Dendritic cell treated with granulocyte-macrophage colony-stimulating factor and Interleukin-4, amounts not matched to agents 40 ng/mL and 50 ng/mL, for 4 days (primary cell): ENCODE results near the gene RAPGEF2.

Experiments
- H3K27ac Mint-ChIP-seq: one replicate; pipeline ENCODE4 v1.8.0; 2022; ENCODE audit warnings: mild to moderate bottlenecking, mixed read lengths
- H3K27me3 Mint-ChIP-seq: one replicate; pipeline ENCODE4 v1.8.0; 2022; ENCODE audit warnings: mild to moderate bottlenecking, mixed read lengths
- H3K36me3 Mint-ChIP-seq: one replicate; pipeline ENCODE4 v1.8.0; 2022; ENCODE audit warnings: low read depth, mixed read lengths
- H3K4me1 Mint-ChIP-seq: one replicate; pipeline ENCODE4 v1.8.0; 2022; ENCODE audit warnings: low read depth, mixed read lengths
- H3K4me3 Mint-ChIP-seq: one replicate; pipeline ENCODE4 v1.8.0; 2022; ENCODE audit warnings: mild to moderate bottlenecking, moderate library complexity, mixed read lengths
- H3K9me3 Mint-ChIP-seq: one replicate; pipeline ENCODE4 v1.8.0; 2022; ENCODE audit warnings: mixed read lengths
- intact Hi-C: fragments of 100-400 bp; cut with micrococcal nuclease; formaldehyde crosslinking; loops from one replicate; pipeline ENCODE4 v1.15.0; 2022

The RAPGEF2 gene

GRCh38 chr4:159317203-159317602, 214.3 kb downstream of the RAPGEF2 start:
- Mint-ChIP-seq H3K27ac (no peak overlapping the region), H3K4me1 (no peaks in the 10 kb centered on the region), H3K9me3 (peaks cover 2% of the 10 kb centered on the region), H3K27me3 (no peaks in the 10 kb centered on the region), H3K36me3 (peaks cover 70% of the 10 kb centered on the region), H3K4me3 (no peak overlapping the region)
- intact Hi-C loops, result no loop called here

- peaks cover 9% of the 10 kb centered on the region for H3K9me3 Mint-ChIP-seq
- H3K4me1 Mint-ChIP-seq, result no peaks in the 10 kb centered on the region
- intact Hi-C loops, result no loop called here
- H3K27me3 Mint-ChIP-seq, result no peaks in the 10 kb centered on the region
- H3K36me3 Mint-ChIP-seq, result peaks cover 84% of the 10 kb centered on the region
- no peak overlapping the region for H3K27ac Mint-ChIP-seq
- H3K4me3 Mint-ChIP-seq, result no peak overlapping the region
Measured at GRCh38 chr4:159319027-159319426, 216.1 kb downstream of the RAPGEF2 start.

GRCh38 chr4:159326480-159326879, 223.6 kb downstream of the RAPGEF2 start:
- H3K4me3 Mint-ChIP-seq, result no peak overlapping the region
- intact Hi-C loops, result loop anchor here (5.0 kb wide), 1 partner anchor 121 kb away; no protein-coding TSS in a partner anchor
- peaks cover 71% of the 10 kb centered on the region for H3K36me3 Mint-ChIP-seq
- peaks cover 9% of the 10 kb centered on the region for H3K9me3 Mint-ChIP-seq
- peaks cover 10% of the 10 kb centered on the region for H3K4me1 Mint-ChIP-seq
- no peaks in the 10 kb centered on the region for H3K27me3 Mint-ChIP-seq
- H3K27ac Mint-ChIP-seq, result no peak overlapping the region

- Mint-ChIP-seq H3K27ac (no peak overlapping the region), H3K27me3 (no peaks in the 10 kb centered on the region), H3K36me3 (peaks cover 71% of the 10 kb centered on the region), H3K4me3 (no peak overlapping the region), H3K4me1 (peaks cover 16% of the 10 kb centered on the region), H3K9me3 (no peaks in the 10 kb centered on the region)
- intact Hi-C loops, result loop anchor here (5.0 kb wide), 1 partner anchor 119 kb away; no protein-coding TSS in a partner anchor
Measured at GRCh38 chr4:159328766-159329165, 225.9 kb downstream of the RAPGEF2 start.

- H3K27me3 Mint-ChIP-seq, result no peaks in the 10 kb centered on the region
- intact Hi-C loops, result no loop called here
- H3K27ac Mint-ChIP-seq, result no peak overlapping the region
- H3K4me3 Mint-ChIP-seq, result no peak overlapping the region
- H3K36me3 Mint-ChIP-seq, result peaks cover 84% of the 10 kb centered on the region
- peaks cover 5% of the 10 kb centered on the region for H3K4me1 Mint-ChIP-seq
- no peaks in the 10 kb centered on the region for H3K9me3 Mint-ChIP-seq
Measured at GRCh38 chr4:159334461-159334860, 231.6 kb downstream of the RAPGEF2 start.

- intact Hi-C loops, result no loop called here
- Mint-ChIP-seq H3K4me3 (no peak overlapping the region), H3K36me3 (peaks cover 85% of the 10 kb centered on the region)
Measured at GRCh38 chr4:159337041-159337440, 234.2 kb downstream of the RAPGEF2 start.

GRCh38 chr4:159341522-159341921, 238.6 kb downstream of the RAPGEF2 start:
- H3K4me3 Mint-ChIP-seq, result no peak overlapping the region
- H3K4me1 Mint-ChIP-seq, result no peaks in the 10 kb centered on the region
- intact Hi-C loops, result loop anchor here (10.0 kb wide), 1 partner anchor 477 kb away; no protein-coding TSS in a partner anchor
- no peaks in the 10 kb centered on the region for H3K9me3 Mint-ChIP-seq
- H3K36me3 Mint-ChIP-seq, result peaks cover 91% of the 10 kb centered on the region
- H3K27ac Mint-ChIP-seq, result no peak overlapping the region
- H3K27me3 Mint-ChIP-seq, result no peaks in the 10 kb centered on the region

More at GRCh38 chr4:159337041-159337440, 234.2 kb downstream of the RAPGEF2 start:
- no peaks in the 10 kb centered on the region for H3K9me3 Mint-ChIP-seq
- no peak overlapping the region for H3K27ac Mint-ChIP-seq
- H3K4me1 Mint-ChIP-seq, result peaks cover 5% of the 10 kb centered on the region
- H3K27me3 Mint-ChIP-seq, result no peaks in the 10 kb centered on the region

- intact Hi-C loops, result loop anchor here (10.0 kb wide), 1 partner anchor 478 kb away; no protein-coding TSS in a partner anchor
- peaks cover 95% of the 10 kb centered on the region for H3K36me3 Mint-ChIP-seq
- no peaks in the 10 kb centered on the region for H3K27me3 Mint-ChIP-seq
- H3K9me3 Mint-ChIP-seq, result no peaks in the 10 kb centered on the region
- no peak overlapping the region for H3K27ac Mint-ChIP-seq
- no peaks in the 10 kb centered on the region for H3K4me1 Mint-ChIP-seq
- H3K4me3 Mint-ChIP-seq, result no peak overlapping the region
Measured at GRCh38 chr4:159342374-159342773, 239.5 kb downstream of the RAPGEF2 start.

GRCh38 chr4:159343116-159343515, 240.2 kb downstream of the RAPGEF2 start:
- H3K9me3 Mint-ChIP-seq, result no peaks in the 10 kb centered on the region
- no peak overlapping the region for H3K27ac Mint-ChIP-seq
- peaks cover 4% of the 10 kb centered on the region for H3K4me1 Mint-ChIP-seq
- intact Hi-C loops, result loop anchor here (10.0 kb wide), 1 partner anchor 478 kb away; no protein-coding TSS in a partner anchor
- peaks cover 95% of the 10 kb centered on the region for H3K36me3 Mint-ChIP-seq
- H3K4me3 Mint-ChIP-seq, result no peak overlapping the region
- H3K27me3 Mint-ChIP-seq, result no peaks in the 10 kb centered on the region

GRCh38 chr4:159344877-159345276, 242.0 kb downstream of the RAPGEF2 start:
- Mint-ChIP-seq H3K4me1 (peaks cover 19% of the 10 kb centered on the region), H3K9me3 (peaks cover 8% of the 10 kb centered on the region)

GRCh38 chr4:159346681-159347080, 243.8 kb downstream of the RAPGEF2 start:
- Mint-ChIP-seq H3K4me3 (no peak overlapping the region), H3K36me3 (peaks cover 90% of the 10 kb centered on the region), H3K4me1 (peaks cover 19% of the 10 kb centered on the region), H3K27ac (no peak overlapping the region), H3K27me3 (no peaks in the 10 kb centered on the region), H3K9me3 (peaks cover 9% of the 10 kb centered on the region)
- intact Hi-C loops, result loop anchor here (10.0 kb wide), 1 partner anchor 482 kb away; no protein-coding TSS in a partner anchor

More at GRCh38 chr4:159344877-159345276, 242.0 kb downstream of the RAPGEF2 start:
- H3K4me3 Mint-ChIP-seq, result no peak overlapping the region
- no peak overlapping the region for H3K27ac Mint-ChIP-seq
- intact Hi-C loops, result loop anchor here (10.0 kb wide), 1 partner anchor 480 kb away; no protein-coding TSS in a partner anchor
- H3K36me3 Mint-ChIP-seq, result peaks cover 95% of the 10 kb centered on the region
- no peaks in the 10 kb centered on the region for H3K27me3 Mint-ChIP-seq

GRCh38 chr4:159347813-159348212, 244.9 kb downstream of the RAPGEF2 start:
- Mint-ChIP-seq H3K4me3 (no peak overlapping the region), H3K36me3 (peaks cover 90% of the 10 kb centered on the region), H3K4me1 (peaks cover 19% of the 10 kb centered on the region), H3K9me3 (peaks cover 9% of the 10 kb centered on the region), H3K27ac (no peak overlapping the region), H3K27me3 (no peaks in the 10 kb centered on the region)
- intact Hi-C loops, result loop anchor here (10.0 kb wide), 1 partner anchor 483 kb away; no protein-coding TSS in a partner anchor

GRCh38 chr4:159349332-159349731, 246.5 kb downstream of the RAPGEF2 start:
- Mint-ChIP-seq H3K27me3 (no peaks in the 10 kb centered on the region), H3K4me3 (no peak overlapping the region), H3K36me3 (peaks cover 90% of the 10 kb centered on the region), H3K9me3 (peaks cover 9% of the 10 kb centered on the region), H3K4me1 (peaks cover 19% of the 10 kb centered on the region), H3K27ac (no peak overlapping the region)
- intact Hi-C loops, result loop anchor here (10.0 kb wide), 1 partner anchor 485 kb away; no protein-coding TSS in a partner anchor

GRCh38 chr4:159352609-159353008, 249.7 kb downstream of the RAPGEF2 start:
- H3K4me1 Mint-ChIP-seq, result peaks cover 19% of the 10 kb centered on the region
- intact Hi-C loops, result no loop called here
- peaks cover 9% of the 10 kb centered on the region for H3K9me3 Mint-ChIP-seq
- peaks cover 95% of the 10 kb centered on the region for H3K36me3 Mint-ChIP-seq
- H3K27ac Mint-ChIP-seq, result no peak overlapping the region
- H3K27me3 Mint-ChIP-seq, result no peaks in the 10 kb centered on the region
- H3K4me3 Mint-ChIP-seq, result no peak overlapping the region
